Measurements from ENCODE around the gene FOXL3.
"Not testable (repeated sequence)": the region's sequence is repeated elsewhere in the genome, so short reads cannot be mapped to it uniquely, and the experiment has no call there.

Gene FOXL3

GRCh38 chr7:326809-327232, 36.9 kb downstream of the FOXL3 start:
- DNase-seq: no peak

- no peak for DNase-seq
Measured at GRCh38 chr7:327233-327931, 37.4 kb downstream of the FOXL3 start.

- no peak for DNase-seq
Measured at GRCh38 chr7:327991-328702, 38.2 kb downstream of the FOXL3 start.

- DNase-seq: no peak
Measured at GRCh38 chr7:329691-330281, 39.8 kb downstream of the FOXL3 start.

- no peak for DNase-seq
Measured at GRCh38 chr7:330511-331230, 40.7 kb downstream of the FOXL3 start.

- no peak for DNase-seq
Measured at GRCh38 chr7:332020-332517, 42.1 kb downstream of the FOXL3 start.

- peak; percentile 96 to 97 for DNase-seq
Measured at GRCh38 chr7:332646-333392, 42.8 kb downstream of the FOXL3 start.

GRCh38 chr7:333393-333764, 43.4 kb downstream of the FOXL3 start:
- no peak for DNase-seq

GRCh38 chr7:334618-335357, 44.8 kb downstream of the FOXL3 start:
- no peak for DNase-seq

GRCh38 chr7:335358-336148, 45.6 kb downstream of the FOXL3 start:
- DNase-seq: no peak

GRCh38 chr7:336149-336533, 46.2 kb downstream of the FOXL3 start:
- DNase-seq: not testable (repeated sequence)

GRCh38 chr7:336810-337566, 47.0 kb downstream of the FOXL3 start:
- DNase-seq: peak in 1 of 2 donors; percentile 14

GRCh38 chr7:337567-337951, 47.6 kb downstream of the FOXL3 start:
- no peak for DNase-seq

- DNase-seq: no peak
Measured at GRCh38 chr7:338295-339061, 48.5 kb downstream of the FOXL3 start.

GRCh38 chr7:339062-339342, 49.0 kb downstream of the FOXL3 start:
- DNase-seq: no peak

- DNase-seq: no peak
Measured at GRCh38 chr7:339696-340095, 49.7 kb downstream of the FOXL3 start.

- DNase-seq: no peak
Measured at GRCh38 chr7:340200-340937, 50.4 kb downstream of the FOXL3 start.

Measured in stimulated activated CD4-positive, alpha-beta T cell treated with anti-CD3 and anti-CD28 coated beads, Interleukin-2, amount 100 ng/mL, for 24 hours (primary cell).